Measurements from ENCODE around the gene FBXO28. TPM values are rescaled to one million over a fixed set of nuclear protein-coding genes. Genes with fewer than 3 reads are reported as not detected.

FBXO28 gene
- total RNA-seq, 2 donors from 2014 or later: 33.2 to 40.1 TPM

GRCh38 chr1:224067207-224067606, 46.7 kb upstream of the FBXO28 start:
- Mint-ChIP-seq H3K9me3 (peaks cover 9% of the 10 kb centered on the region), H3K4me3 (no peak overlapping the region), H3K27ac (no peak overlapping the region), H3K36me3 (ENCODE audit: low read depth) (no peaks in the 10 kb centered on the region), H3K27me3 (ENCODE audit: insufficient read depth) (no peaks in the 10 kb centered on the region), H3K4me1 (peaks cover 27% of the 10 kb centered on the region)
- peaks cover 4% of the 10 kb centered on the region for H3K4me1 ChIP-seq (ENCODE audit: control insufficient read depth, insufficient read depth, low read length)
- no peak overlapping the region for H3K4me3 ChIP-seq (ENCODE audit: low read length)
- H3K9me3 ChIP-seq (ENCODE audit: control insufficient read depth, low read length): peaks cover 10% of the 10 kb centered on the region
- H3K36me3 ChIP-seq (ENCODE audit: control insufficient read depth, insufficient read depth, low read length): no peaks in the 10 kb centered on the region
- no peak for DNase-seq
- no peak for TF ChIP-seq CTCF (conservative IDR thresholded peaks at IDR 0.05)
- no peaks in the 10 kb centered on the region for H3K27me3 ChIP-seq (ENCODE audit: control insufficient read depth, insufficient read depth, low read length, poor library complexity, severe bottlenecking)
- no peak overlapping the region for H3K27ac ChIP-seq (ENCODE audit: low read depth, low read length)
- no peak overlapping the region for H3K9ac ChIP-seq (ENCODE audit: extremely low read depth, low read length, poor library complexity, severe bottlenecking)

- Histone ChIP-seq H3K36me3 (ENCODE audit: control insufficient read depth, insufficient read depth, low read length) (no peaks in the 10 kb centered on the region), H3K4me3 (ENCODE audit: low read length) (no peak overlapping the region), H3K9ac (ENCODE audit: extremely low read depth, low read length, poor library complexity, severe bottlenecking) (no peak overlapping the region), H3K4me1 (ENCODE audit: control insufficient read depth, insufficient read depth, low read length) (peaks cover 4% of the 10 kb centered on the region), H3K27ac (ENCODE audit: low read depth, low read length) (no peak overlapping the region), H3K27me3 (ENCODE audit: control insufficient read depth, insufficient read depth, low read length, poor library complexity, severe bottlenecking) (no peaks in the 10 kb centered on the region), H3K9me3 (ENCODE audit: control insufficient read depth, low read length) (peaks cover 16% of the 10 kb centered on the region)
- TF ChIP-seq CTCF (conservative IDR thresholded peaks at IDR 0.05): no peak
- no peak for DNase-seq
- 72 to 94% methylated on average over 2 to 3 of the region's 3 CpGs for WGBS, 2 experiments (ENCODE audit: insufficient coverage in 1 of 2, insufficient read length in 1 of 2)
- Mint-ChIP-seq H3K9me3 (peaks cover 16% of the 10 kb centered on the region), H3K4me3 (no peak overlapping the region), H3K27me3 (ENCODE audit: insufficient read depth) (no peaks in the 10 kb centered on the region), H3K36me3 (ENCODE audit: low read depth) (no peaks in the 10 kb centered on the region), H3K4me1 (peaks cover 27% of the 10 kb centered on the region), H3K27ac (no peak overlapping the region)
These were observed 46.1 kb upstream of the FBXO28 start for GRCh38 chr1:224067621-224068457.

- H3K27me3 Mint-ChIP-seq (ENCODE audit: insufficient read depth): no peaks in the 10 kb centered on the region
- H3K36me3 Mint-ChIP-seq (ENCODE audit: low read depth): no peaks in the 10 kb centered on the region
- Histone ChIP-seq H3K4me1 (ENCODE audit: control insufficient read depth, insufficient read depth, low read length) (peaks cover 4% of the 10 kb centered on the region), H3K9ac (ENCODE audit: extremely low read depth, low read length, poor library complexity, severe bottlenecking) (no peak overlapping the region), H3K27me3 (ENCODE audit: control insufficient read depth, insufficient read depth, low read length, poor library complexity, severe bottlenecking) (no peaks in the 10 kb centered on the region), H3K36me3 (ENCODE audit: control insufficient read depth, insufficient read depth, low read length) (no peaks in the 10 kb centered on the region), H3K27ac (ENCODE audit: low read depth, low read length) (no peak overlapping the region), H3K4me3 (ENCODE audit: low read length) (no peak overlapping the region), H3K9me3 (ENCODE audit: control insufficient read depth, low read length) (peaks cover 20% of the 10 kb centered on the region)
- H3K4me1 Mint-ChIP-seq: peaks cover 26% of the 10 kb centered on the region
- no peak overlapping the region for H3K4me3 Mint-ChIP-seq
- no peak for TF ChIP-seq CTCF (conservative IDR thresholded peaks at IDR 0.05)
- H3K9me3 Mint-ChIP-seq: peaks cover 22% of the 10 kb centered on the region
- WGBS, 2 experiments (ENCODE audit: insufficient coverage in 1 of 2, insufficient read length in 1 of 2): 81 to 91% methylated on average over 2 to 4 of the region's 4 CpGs
- no peak for DNase-seq
- no peak overlapping the region for H3K27ac Mint-ChIP-seq
These were observed 45.3 kb upstream of the FBXO28 start for GRCh38 chr1:224068458-224069072.
